Activated naive CD4-positive, alpha-beta T cell treated with anti-CD3 and anti-CD28 coated beads, Interleukin-2, amount 50 U/mL, for 72 hours (primary cell): ENCODE data around the gene ELF3. TPM values are rescaled to one million over a fixed set of nuclear protein-coding genes. Genes with fewer than 3 reads are reported as not detected.
"Not testable (repeated sequence)": the region's sequence is repeated elsewhere in the genome, so short reads cannot be mapped to it uniquely, and the experiment has no call there.

Experiments
- ATAC-seq, 2 donors: fragments of 150-1000 bp; cut with Tn5 transposase; 2 replicates each; pipeline ENCODE4 v1.10.0; 2021; ENCODE audit warnings: mild to moderate bottlenecking in 2 of 2, moderate library complexity in 2 of 2
- DNase-seq, 2 donors: peaks; one replicate each; pipeline ENCODE4 v3.0.0; 2021 to 2022; ENCODE audit warnings: low spot score in 2 of 2
- H3K27ac Mint-ChIP-seq, 2 donors: one replicate each; pipeline ENCODE4 v1.8.0; 2022; ENCODE audit warnings: mild to moderate bottlenecking in 2 of 2, mixed read lengths in 2 of 2
- H3K36me3 Mint-ChIP-seq, 2 donors: one replicate each; pipeline ENCODE4 v1.8.0; 2022; ENCODE audit warnings: mixed read lengths in 2 of 2
- H3K9me3 Mint-ChIP-seq, 2 donors: one replicate each; pipeline ENCODE4 v1.8.0; 2022; ENCODE audit warnings: mixed read lengths in 2 of 2
- total RNA-seq, 2 donors: library from RNA; stranded (reverse); gene quantifications; one replicate each; pipeline ENCODE4 v1.2.3, GENCODE V29; 2022

The ELF3 gene
- under 1 TPM; 0.18 to 0.37 TPM for total RNA-seq

GRCh38 chr1:202010180-202011015, at the start of gene ELF3:
Gene ELF3, plus strand, starts transcription at chr1:202010587. Its CDS starts 550 bp downstream, at chr1:202011137.
- no peak for DNase-seq
- H3K36me3 Mint-ChIP-seq, result no peaks in the 10 kb centered on the region
- peak within 1 kb of the TSS in 1 of 2 donors; percentile 24 for H3K27ac Mint-ChIP-seq
- no peaks in the 10 kb centered on the region for H3K9me3 Mint-ChIP-seq
- peak in 1 of 2 donors; percentile 65 for ATAC-seq

GRCh38 chr1:201962382-201962781, 48.0 kb upstream of the ELF3 start:
- H3K27ac Mint-ChIP-seq, DNase-seq, H3K36me3 Mint-ChIP-seq, H3K9me3 Mint-ChIP-seq, ATAC-seq: not testable (repeated sequence)

- ATAC-seq, result no peak
- H3K9me3 Mint-ChIP-seq, result no peaks in the 10 kb centered on the region
- peaks cover 0 to 7% of the 10 kb centered on the region in 2 donors for H3K36me3 Mint-ChIP-seq
- no peak overlapping the region for H3K27ac Mint-ChIP-seq
- no peak for DNase-seq
These were observed 46.1 kb upstream of the ELF3 start for GRCh38 chr1:201964261-201964660.

- Mint-ChIP-seq H3K27ac (peak overlapping the region in 1 of 2 donors; percentile 37), H3K36me3 (peaks cover 0 to 7% of the 10 kb centered on the region in 2 donors), H3K9me3 (no peaks in the 10 kb centered on the region)
- ATAC-seq (no peak), DNase-seq (no peak)
These were observed 44.2 kb upstream of the ELF3 start for GRCh38 chr1:201966171-201966570.

GRCh38 chr1:201968202-201968925, 42.0 kb upstream of the ELF3 start:
- Mint-ChIP-seq H3K9me3 (no peaks in the 10 kb centered on the region), H3K36me3 (peaks cover 0 to 7% of the 10 kb centered on the region in 2 donors), H3K27ac (no peak overlapping the region)
- DNase-seq (no peak), ATAC-seq (no peak)

- ATAC-seq, result no peak
- no peak overlapping the region for H3K27ac Mint-ChIP-seq
- peaks cover 0 to 7% of the 10 kb centered on the region in 2 donors for H3K36me3 Mint-ChIP-seq
- H3K9me3 Mint-ChIP-seq, result no peaks in the 10 kb centered on the region
- no peak for DNase-seq
These were observed 39.8 kb upstream of the ELF3 start for GRCh38 chr1:201970334-201971159.

GRCh38 chr1:201982082-201982622, 28.2 kb upstream of the ELF3 start:
- peaks cover 7 to 12% of the 10 kb centered on the region in 2 donors for H3K36me3 Mint-ChIP-seq
- ATAC-seq (peak; percentile 37 to 88), DNase-seq (peak; percentile 39 to 67)
- H3K27ac Mint-ChIP-seq, result peak overlapping the region; percentile 71 to 95
- H3K9me3 Mint-ChIP-seq, result no peaks in the 10 kb centered on the region

GRCh38 chr1:201982623-201983379, 27.6 kb upstream of the ELF3 start, which contains the start of gene RNPEP:
Gene RNPEP, plus strand, starts transcription at chr1:201982648. Its CDS starts 19 bp downstream, at chr1:201982667.
- DNase-seq (peak; percentile 63 to 75), ATAC-seq (peak; percentile 80 to 83)
- peaks cover 7 to 12% of the 10 kb centered on the region in 2 donors for H3K36me3 Mint-ChIP-seq
- H3K27ac Mint-ChIP-seq, result peak within 1 kb of the TSS; percentile 71 to 96
- no peaks in the 10 kb centered on the region for H3K9me3 Mint-ChIP-seq

- Mint-ChIP-seq H3K36me3 (peaks cover 7 to 12% of the 10 kb centered on the region in 2 donors), H3K27ac (peak overlapping the region; percentile 69 to 96), H3K9me3 (no peaks in the 10 kb centered on the region)
- ATAC-seq (no peak), DNase-seq (no peak)
These were observed 27.0 kb upstream of the ELF3 start for GRCh38 chr1:201983380-201983805.

GRCh38 chr1:201984446-201984845, 25.9 kb upstream of the ELF3 start:
- peaks cover 7 to 12% of the 10 kb centered on the region in 2 donors for H3K36me3 Mint-ChIP-seq
- no peaks in the 10 kb centered on the region for H3K9me3 Mint-ChIP-seq
- ATAC-seq, result no peak
- H3K27ac Mint-ChIP-seq, result no peak overlapping the region
- DNase-seq, result no peak

- DNase-seq (peak in 1 of 2 donors; percentile 20), ATAC-seq (no peak)
- Mint-ChIP-seq H3K27ac (no peak overlapping the region), H3K9me3 (no peaks in the 10 kb centered on the region), H3K36me3 (peaks cover 7 to 16% of the 10 kb centered on the region in 2 donors)
These were observed 25.0 kb upstream of the ELF3 start for GRCh38 chr1:201985355-201985754.

- Mint-ChIP-seq H3K36me3 (peaks cover under 1 to 12% of the 10 kb centered on the region in 2 donors), H3K27ac (no peak overlapping the region), H3K9me3 (no peaks in the 10 kb centered on the region)
- ATAC-seq (no peak), DNase-seq (peak in 1 of 2 donors; percentile 18)
These were observed 21.8 kb upstream of the ELF3 start for GRCh38 chr1:201988601-201989000.

GRCh38 chr1:201989354-201990128, 20.8 kb upstream of the ELF3 start:
- no peak for ATAC-seq
- peak overlapping the region in 1 of 2 donors; percentile 38 for H3K27ac Mint-ChIP-seq
- DNase-seq, result peak in 1 of 2 donors; percentile 26
- H3K36me3 Mint-ChIP-seq, result peaks cover 0 to 12% of the 10 kb centered on the region in 2 donors
- no peaks in the 10 kb centered on the region for H3K9me3 Mint-ChIP-seq

GRCh38 chr1:201990427-201990826, 20.0 kb upstream of the ELF3 start:
- no peak for ATAC-seq
- peak overlapping the region in 1 of 2 donors; percentile 38 for H3K27ac Mint-ChIP-seq
- H3K9me3 Mint-ChIP-seq, result no peaks in the 10 kb centered on the region
- peak in 1 of 2 donors; percentile 7 for DNase-seq
- peaks cover 0 to 12% of the 10 kb centered on the region in 2 donors for H3K36me3 Mint-ChIP-seq
